C4-2B (cell line): ENCODE results near the gene POLR2L.

Source experiments
- H3K27ac ChIP-seq: fragments of 450-650 bp; 2 replicates; pipeline ENCODE4 v1.5.1; 2017
- ZFX ChIP-seq: fragments of 450-650 bp; IDR thresholded peaks from 2 replicates; pipeline ENCODE4 v1.6.1; 2017
- TF ChIP-seq, protein P1 (sequence below): fragments of 450-650 bp; conservative IDR thresholded peaks from 2 replicates; pipeline ENCODE4 v1.5.1; 2017; ENCODE audit warnings: mild to moderate bottlenecking

POLR2L gene

DNA sequence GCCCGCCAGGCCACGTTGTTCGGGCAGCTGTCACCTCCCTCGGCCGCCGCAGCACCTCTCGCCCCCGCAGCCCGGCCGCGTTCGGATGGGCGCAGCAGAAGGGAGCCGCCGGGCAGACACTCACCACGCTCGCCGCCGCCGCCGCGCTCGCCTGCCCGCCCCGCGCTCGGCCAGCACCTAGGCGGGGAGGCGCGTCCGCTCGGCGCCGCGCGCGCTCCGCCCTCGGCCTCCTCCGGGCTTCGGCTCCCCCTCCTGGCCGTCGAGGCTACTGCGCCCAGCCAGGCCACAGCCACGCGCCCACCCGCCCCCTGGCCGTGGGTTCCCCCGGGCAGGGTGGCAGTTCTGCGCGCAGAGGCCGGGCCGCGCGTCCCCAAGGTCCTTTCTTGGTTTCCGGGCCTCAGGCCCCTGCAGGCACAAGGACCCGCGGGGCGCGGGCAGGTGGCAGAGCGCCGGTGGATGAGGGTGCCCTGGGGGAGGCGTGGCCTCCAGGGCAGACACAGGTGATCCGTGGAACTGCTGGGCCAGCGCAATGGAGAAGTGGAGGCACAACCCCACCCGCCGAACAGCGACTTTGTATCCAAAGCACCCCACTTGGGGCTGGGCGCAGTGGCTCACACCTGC lies 44.1 kb downstream of the POLR2L start, which contains the start of gene SLC25A22:
SLC25A22 (minus strand) TSS at position 189 of the 621 bp plus-strand sequence. CDS start 3,275 bp downstream, outside the sequence.
- H3K27ac ChIP-seq: peak within 1 kb of the TSS; percentile 87
- TF ChIP-seq, protein P1, sequence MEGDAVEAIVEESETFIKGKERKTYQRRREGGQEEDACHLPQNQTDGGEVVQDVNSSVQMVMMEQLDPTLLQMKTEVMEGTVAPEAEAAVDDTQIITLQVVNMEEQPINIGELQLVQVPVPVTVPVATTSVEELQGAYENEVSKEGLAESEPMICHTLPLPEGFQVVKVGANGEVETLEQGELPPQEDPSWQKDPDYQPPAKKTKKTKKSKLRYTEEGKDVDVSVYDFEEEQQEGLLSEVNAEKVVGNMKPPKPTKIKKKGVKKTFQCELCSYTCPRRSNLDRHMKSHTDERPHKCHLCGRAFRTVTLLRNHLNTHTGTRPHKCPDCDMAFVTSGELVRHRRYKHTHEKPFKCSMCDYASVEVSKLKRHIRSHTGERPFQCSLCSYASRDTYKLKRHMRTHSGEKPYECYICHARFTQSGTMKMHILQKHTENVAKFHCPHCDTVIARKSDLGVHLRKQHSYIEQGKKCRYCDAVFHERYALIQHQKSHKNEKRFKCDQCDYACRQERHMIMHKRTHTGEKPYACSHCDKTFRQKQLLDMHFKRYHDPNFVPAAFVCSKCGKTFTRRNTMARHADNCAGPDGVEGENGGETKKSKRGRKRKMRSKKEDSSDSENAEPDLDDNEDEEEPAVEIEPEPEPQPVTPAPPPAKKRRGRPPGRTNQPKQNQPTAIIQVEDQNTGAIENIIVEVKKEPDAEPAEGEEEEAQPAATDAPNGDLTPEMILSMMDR: peak; percentile 98
- no peak for TF ChIP-seq ZFX

DNA sequence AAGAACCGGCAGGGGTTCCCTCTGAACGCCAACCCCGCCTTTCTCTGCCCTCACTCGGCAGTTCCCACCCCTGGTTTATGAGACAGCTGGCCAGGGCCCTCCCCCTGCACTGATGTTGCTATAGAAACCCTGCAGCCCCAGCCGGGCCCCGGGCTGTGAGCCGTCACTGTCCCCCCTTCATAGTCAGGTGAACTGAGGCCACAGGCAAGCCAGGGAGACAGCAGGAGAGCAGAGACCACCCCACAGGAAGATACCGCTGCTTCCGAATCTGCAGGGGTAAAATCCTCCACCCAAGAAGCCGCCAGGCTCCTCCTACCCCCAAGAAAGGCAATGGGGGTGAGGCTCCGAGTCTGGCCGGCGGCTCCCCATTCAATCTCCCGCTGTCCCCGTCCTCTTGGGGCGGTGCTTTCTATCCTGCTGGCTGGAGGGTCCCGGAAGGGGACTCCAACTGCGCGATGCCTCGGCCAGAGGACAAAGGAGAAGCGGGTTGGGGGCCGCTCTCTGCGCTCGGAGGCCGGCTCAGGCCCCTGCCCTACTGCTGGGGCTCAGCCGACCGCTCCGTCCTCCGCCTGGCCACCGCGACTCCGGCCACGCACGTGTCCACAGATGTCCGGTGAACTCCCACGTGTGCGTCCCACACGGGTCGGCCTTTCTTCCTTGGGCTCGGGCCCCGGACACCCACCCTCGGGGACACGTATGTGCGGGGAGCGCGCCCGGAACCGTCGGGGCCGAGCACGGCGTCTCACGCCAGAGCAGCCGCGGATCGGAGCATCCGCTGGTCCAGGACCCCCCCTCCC lies 44.8 kb downstream of the POLR2L start:
- TF ChIP-seq, protein P1: no peak
- TF ChIP-seq ZFX: peak; percentile 67; the same call in 1 of the 2 replicates
- peak overlapping the region; percentile 87 for H3K27ac ChIP-seq

DNA sequence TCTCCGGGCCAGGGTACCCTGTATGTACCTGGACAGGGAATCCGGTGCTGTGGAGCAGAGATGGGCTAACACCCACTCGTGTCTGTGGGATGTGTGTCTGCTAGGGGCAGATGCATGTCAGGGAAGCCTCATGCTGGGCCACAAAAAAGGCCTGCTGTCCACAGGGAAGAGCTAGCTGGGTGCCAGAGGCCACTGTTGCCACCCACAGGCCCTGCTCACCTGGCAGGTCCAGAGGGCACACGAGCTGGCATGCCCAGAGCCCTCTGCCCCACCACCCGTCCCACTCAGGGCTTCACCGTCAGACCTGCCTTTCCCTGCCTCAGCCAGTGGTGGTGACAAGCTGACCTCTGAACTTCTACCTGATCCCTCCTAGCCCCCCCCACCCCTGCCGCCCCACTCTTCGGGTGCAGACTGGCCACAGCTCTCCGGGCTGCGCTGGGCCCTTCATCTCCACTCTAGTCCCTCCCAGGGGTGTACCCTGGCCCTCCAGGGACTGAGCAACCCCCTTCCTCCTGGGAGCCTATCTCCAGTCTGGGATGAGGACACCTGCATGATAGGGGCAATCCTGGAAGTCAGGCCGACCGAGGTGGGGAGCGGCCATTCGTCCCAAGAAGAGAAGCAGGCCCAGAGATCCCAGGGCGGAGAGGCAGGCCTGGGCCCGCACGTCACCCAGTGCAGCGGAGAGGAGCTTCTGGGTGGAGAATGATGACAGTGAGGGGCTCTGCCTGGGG lies 45.6 kb downstream of the POLR2L start:
- H3K27ac ChIP-seq: peak overlapping the region; percentile 87
- TF ChIP-seq, protein P1: no peak
- no peak for TF ChIP-seq ZFX

DNA sequence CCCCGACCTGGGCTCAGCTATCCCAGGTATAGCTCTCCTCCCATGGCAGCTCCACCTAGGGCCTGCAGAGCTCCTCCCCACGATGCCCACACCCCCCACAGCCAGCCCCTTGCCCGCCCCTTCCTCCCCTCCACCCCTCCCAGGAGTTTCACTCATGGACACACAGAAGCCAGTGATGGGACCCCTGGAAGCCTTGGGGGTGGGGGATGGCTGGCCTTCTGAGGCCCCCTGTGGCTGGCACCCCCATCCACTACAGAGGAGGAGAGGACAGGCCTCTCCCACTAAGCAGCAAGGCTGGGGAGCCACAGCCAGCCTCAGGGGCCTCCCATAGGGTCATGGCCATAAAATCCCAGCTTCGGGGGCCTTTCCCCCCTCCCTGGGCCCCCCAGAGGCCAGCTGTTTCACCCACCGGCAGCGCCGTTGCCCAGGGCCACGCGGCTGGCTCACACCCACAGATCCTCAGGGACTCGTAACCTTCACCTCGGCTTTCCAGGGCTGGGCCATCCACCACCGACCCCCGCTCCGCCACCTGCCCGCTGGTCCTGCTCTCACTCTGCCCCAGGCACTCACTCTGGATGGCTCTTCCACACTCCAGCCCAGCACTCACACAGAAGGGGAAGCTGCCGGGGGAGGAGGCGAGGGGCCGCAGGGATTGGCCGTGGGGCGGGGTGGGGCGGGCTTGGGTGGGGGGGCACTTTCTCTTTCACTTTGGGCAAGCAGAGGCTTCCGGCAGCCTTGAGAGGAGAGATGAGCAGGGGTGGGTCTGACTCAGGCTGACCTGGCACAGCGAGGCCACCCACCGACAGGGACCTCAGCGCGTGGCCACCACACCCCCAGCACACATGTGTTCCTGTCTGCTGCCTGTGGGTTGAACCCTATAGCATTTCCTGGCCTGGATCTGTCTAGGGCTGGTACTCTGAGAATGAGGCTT lies 46.4 kb downstream of the POLR2L start:
- TF ChIP-seq ZFX: no peak
- TF ChIP-seq, protein P1: no peak
- no peak overlapping the region for H3K27ac ChIP-seq

DNA sequence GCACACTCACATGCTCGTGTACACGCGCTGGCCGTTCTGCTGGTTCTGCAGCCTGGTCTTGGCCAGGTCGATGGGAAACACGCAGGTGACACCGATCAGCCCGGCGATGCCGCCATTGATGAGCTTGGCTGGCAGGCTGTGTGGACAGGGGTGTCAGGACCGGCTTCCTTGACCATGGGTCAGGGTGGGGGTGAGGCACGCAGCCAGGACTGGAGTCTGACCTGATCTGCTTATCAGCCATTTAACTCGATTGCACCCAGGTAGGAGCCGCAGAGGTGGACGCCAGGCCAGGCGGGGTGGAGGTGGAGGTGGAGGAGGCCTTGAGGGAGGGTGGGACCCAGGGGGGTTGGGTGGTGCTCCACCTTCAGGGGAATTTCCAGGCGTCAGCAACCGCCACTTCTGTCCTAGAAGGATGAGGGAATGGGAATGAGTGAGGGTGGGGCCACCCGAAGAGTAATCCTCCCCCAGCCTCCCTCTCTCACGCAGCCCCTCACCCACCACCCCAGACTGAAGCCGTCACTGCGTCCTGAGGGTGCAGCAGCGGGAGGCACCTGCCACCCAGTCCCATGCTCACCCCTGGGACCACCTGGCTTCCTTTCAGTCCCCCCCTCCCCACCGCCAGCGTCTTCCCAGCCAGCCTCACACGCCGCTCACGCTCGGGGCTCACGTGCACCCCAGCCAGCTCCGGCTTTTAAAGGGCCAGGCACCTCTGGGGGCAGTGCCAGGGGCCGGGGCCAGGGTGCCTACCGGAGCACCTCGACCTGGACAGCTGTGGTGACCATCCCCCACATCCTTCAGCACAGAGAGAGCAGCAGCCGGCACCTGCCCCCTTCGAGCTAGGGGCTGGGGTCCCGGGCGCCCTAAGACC lies 47.3 kb downstream of the POLR2L start:
- H3K27ac ChIP-seq: no peak overlapping the region
- TF ChIP-seq ZFX: no peak
- TF ChIP-seq, protein P1: no peak
